Measurements from ENCODE around the gene PCNX2. TPM values are rescaled to one million over a fixed set of nuclear protein-coding genes. Genes with fewer than 3 reads are reported as not detected.

Gene PCNX2
- total RNA-seq, 1 donor from 2014 or later = 18.4 TPM

- no peak overlapping the region for H3K27ac Mint-ChIP-seq
Measured at GRCh38 chr1:233333086-233333485, 37.6 kb upstream of the PCNX2 start.

DNA sequence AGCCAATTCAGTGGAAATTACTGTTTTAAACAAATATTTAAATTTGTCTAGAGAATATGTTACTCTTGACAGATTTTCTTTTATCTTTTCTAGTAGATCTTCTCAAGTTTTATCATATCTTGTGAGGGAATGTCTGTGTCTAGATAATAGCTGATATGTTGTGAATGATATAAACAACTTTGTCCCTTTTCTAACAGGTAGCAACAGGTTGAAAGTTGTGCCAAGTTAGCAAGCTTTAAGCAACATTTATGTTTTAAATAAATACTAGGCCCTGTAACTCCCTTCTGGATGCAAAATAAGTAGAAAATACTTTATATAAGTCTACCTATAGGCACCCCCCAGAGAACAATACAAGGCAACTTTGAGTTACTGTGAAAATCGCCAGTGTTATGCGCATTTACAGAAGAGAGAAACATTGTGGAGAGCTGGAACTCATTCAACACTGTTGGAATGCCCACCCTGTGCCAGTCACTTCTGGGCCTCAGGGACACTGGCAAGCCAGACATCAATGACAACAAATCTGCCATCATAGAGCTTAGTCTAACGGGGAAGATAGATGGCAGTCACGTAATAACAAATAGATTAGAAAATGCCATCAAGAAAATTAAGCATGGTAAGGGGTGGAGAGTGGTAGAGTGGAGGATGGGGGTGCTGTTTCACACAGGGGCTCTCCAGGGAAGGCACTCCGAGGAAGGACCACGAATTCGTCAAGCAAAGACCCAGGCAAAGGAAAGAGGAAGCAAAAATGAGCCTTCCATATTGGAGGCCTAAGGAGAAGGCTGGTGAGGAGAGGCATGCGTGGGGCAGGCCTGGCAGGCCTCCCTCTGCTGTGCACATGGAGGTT lies 36.4 kb upstream of the PCNX2 start:
- Mint-ChIP-seq H3K4me1 (ENCODE audit: unreplicated experiment) (peaks cover 5% of the 10 kb centered on the region), H3K27me3 (peaks cover 38% of the 10 kb centered on the region), H3K4me3 (no peak overlapping the region), H3K36me3 (no peaks in the 10 kb centered on the region), H3K27ac (no peak overlapping the region), H3K9me3 (no peaks in the 10 kb centered on the region)
- no peak for DNase-seq (ENCODE audit: extremely low spot score, unreplicated experiment)
- TF ChIP-seq, protein P1, sequence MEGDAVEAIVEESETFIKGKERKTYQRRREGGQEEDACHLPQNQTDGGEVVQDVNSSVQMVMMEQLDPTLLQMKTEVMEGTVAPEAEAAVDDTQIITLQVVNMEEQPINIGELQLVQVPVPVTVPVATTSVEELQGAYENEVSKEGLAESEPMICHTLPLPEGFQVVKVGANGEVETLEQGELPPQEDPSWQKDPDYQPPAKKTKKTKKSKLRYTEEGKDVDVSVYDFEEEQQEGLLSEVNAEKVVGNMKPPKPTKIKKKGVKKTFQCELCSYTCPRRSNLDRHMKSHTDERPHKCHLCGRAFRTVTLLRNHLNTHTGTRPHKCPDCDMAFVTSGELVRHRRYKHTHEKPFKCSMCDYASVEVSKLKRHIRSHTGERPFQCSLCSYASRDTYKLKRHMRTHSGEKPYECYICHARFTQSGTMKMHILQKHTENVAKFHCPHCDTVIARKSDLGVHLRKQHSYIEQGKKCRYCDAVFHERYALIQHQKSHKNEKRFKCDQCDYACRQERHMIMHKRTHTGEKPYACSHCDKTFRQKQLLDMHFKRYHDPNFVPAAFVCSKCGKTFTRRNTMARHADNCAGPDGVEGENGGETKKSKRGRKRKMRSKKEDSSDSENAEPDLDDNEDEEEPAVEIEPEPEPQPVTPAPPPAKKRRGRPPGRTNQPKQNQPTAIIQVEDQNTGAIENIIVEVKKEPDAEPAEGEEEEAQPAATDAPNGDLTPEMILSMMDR (conservative IDR thresholded peaks at IDR 0.05) = no peak

More at GRCh38 chr1:233333086-233333485, 37.6 kb upstream of the PCNX2 start:
- no peaks in the 10 kb centered on the region for H3K9me3 Mint-ChIP-seq
- TF ChIP-seq, protein P1 (conservative IDR thresholded peaks at IDR 0.05) = no peak
- no peak overlapping the region for H3K4me3 Mint-ChIP-seq
- peaks cover 5% of the 10 kb centered on the region for H3K4me1 Mint-ChIP-seq (ENCODE audit: unreplicated experiment)
- no peaks in the 10 kb centered on the region for H3K36me3 Mint-ChIP-seq
- peaks cover 36% of the 10 kb centered on the region for H3K27me3 Mint-ChIP-seq
- DNase-seq (ENCODE audit: extremely low spot score, unreplicated experiment) = no peak

DNA sequence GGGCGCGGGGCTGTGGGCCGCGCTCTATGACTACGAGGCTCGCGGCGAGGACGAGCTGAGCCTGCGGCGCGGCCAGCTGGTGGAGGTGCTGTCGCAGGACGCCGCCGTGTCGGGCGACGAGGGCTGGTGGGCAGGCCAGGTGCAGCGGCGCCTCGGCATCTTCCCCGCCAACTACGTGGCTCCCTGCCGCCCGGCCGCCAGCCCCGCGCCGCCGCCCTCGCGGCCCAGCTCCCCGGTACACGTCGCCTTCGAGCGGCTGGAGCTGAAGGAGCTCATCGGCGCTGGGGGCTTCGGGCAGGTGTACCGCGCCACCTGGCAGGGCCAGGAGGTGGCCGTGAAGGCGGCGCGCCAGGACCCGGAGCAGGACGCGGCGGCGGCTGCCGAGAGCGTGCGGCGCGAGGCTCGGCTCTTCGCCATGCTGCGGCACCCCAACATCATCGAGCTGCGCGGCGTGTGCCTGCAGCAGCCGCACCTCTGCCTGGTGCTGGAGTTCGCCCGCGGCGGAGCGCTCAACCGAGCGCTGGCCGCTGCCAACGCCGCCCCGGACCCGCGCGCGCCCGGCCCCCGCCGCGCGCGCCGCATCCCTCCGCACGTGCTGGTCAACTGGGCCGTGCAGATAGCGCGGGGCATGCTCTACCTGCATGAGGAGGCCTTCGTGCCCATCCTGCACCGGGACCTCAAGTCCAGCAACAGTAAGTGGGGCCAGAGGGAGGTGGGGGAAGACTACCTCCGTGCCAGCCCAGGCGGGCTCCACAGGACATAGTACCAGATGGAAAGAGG lies 32.8 kb upstream of the PCNX2 start:
- no peaks in the 10 kb centered on the region for H3K9me3 Mint-ChIP-seq
- no peaks in the 10 kb centered on the region for H3K36me3 Mint-ChIP-seq
- H3K4me1 Mint-ChIP-seq (ENCODE audit: unreplicated experiment) = peaks cover 5% of the 10 kb centered on the region
- TF ChIP-seq, protein P1 (conservative IDR thresholded peaks at IDR 0.05) = no peak
- peak overlapping the region; percentile 87 for H3K4me3 Mint-ChIP-seq
- H3K27me3 Mint-ChIP-seq = peaks cover 62% of the 10 kb centered on the region
- H3K27ac Mint-ChIP-seq = no peak overlapping the region
- peak; percentile 69 for DNase-seq (ENCODE audit: extremely low spot score, unreplicated experiment)

DNA sequence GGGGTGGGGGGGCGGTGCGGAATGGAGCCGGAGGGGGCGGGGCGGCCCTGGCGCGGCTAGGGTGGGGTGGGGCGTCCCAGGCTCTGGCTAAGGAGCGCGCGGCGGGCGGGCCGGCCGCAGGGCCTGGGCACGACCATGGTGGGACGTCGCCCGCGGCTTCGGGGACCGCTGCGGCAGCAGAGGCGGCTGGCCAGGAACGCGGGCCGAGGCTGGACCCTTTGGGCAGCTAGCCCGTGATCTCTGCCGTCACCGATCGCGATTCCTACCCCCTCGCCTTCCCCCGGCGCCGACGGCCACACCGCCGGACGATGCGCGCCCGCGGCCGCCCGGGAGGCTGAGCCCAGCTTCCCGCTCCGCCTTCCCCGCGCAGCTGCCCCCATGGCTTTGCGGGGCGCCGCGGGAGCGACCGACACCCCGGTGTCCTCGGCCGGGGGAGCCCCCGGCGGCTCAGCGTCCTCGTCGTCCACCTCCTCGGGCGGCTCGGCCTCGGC lies 32.2 kb upstream of the PCNX2 start, which contains the start of gene MAP3K21:
Gene MAP3K21 (plus strand): TSS at position 74 of the 491 bp plus-strand sequence. CDS start 305 bp downstream, at position 379.
- TF ChIP-seq, protein P1 (conservative IDR thresholded peaks at IDR 0.05) = no peak
- Mint-ChIP-seq H3K4me1 (ENCODE audit: unreplicated experiment) (peaks cover 5% of the 10 kb centered on the region), H3K27ac (peak within 1 kb of the TSS; percentile 28), H3K27me3 (peaks cover 65% of the 10 kb centered on the region), H3K9me3 (no peaks in the 10 kb centered on the region), H3K4me3 (peak within 1 kb of the TSS; percentile 88), H3K36me3 (no peaks in the 10 kb centered on the region)
- DNase-seq (ENCODE audit: extremely low spot score, unreplicated experiment) = peak; percentile 69

GRCh38 chr1:233326811-233327650 lies 31.5 kb upstream of the PCNX2 start:
- Mint-ChIP-seq H3K9me3 (no peaks in the 10 kb centered on the region), H3K36me3 (no peaks in the 10 kb centered on the region), H3K27ac (peak overlapping the region; percentile 28), H3K4me1 (ENCODE audit: unreplicated experiment) (peaks cover 5% of the 10 kb centered on the region), H3K4me3 (peak overlapping the region; percentile 88), H3K27me3 (peaks cover 65% of the 10 kb centered on the region)
- TF ChIP-seq, protein P1 (conservative IDR thresholded peaks at IDR 0.05) = no peak
- peak; percentile 80 for DNase-seq (ENCODE audit: extremely low spot score, unreplicated experiment)

Data from type B pancreatic cell (in vitro differentiated cells).